DMS114 treated with DMSO at 0.1 percent for 48 hours (cell line): ENCODE measurements around the gene LELP1.

Source experiments
- DNase-seq: peaks from one replicate; lab custom pipeline; 2025; ENCODE audit not compliant: unreplicated experiment; lab: John Stamatoyannopoulos, UW

LELP1 gene

GRCh38 chr1:153228491-153228890, 25.3 kb downstream of the LELP1 start:
- no peak for DNase-seq

GRCh38 chr1:153229076-153229829, 26.0 kb downstream of the LELP1 start:
- peak; percentile 19 for DNase-seq

GRCh38 chr1:153231363-153231762, 28.1 kb downstream of the LELP1 start:
- no peak for DNase-seq

- DNase-seq = no peak
These were observed 28.6 kb downstream of the LELP1 start for GRCh38 chr1:153231785-153232184.

GRCh38 chr1:153232553-153232952, 29.3 kb downstream of the LELP1 start:
- DNase-seq = no peak

GRCh38 chr1:153233448-153233847, 30.2 kb downstream of the LELP1 start:
- no peak for DNase-seq

GRCh38 chr1:153238527-153238926, 35.3 kb downstream of the LELP1 start:
- DNase-seq = no peak

GRCh38 chr1:153242160-153242559, 38.9 kb downstream of the LELP1 start:
- no peak for DNase-seq

GRCh38 chr1:153245466-153245865, 42.2 kb downstream of the LELP1 start:
- DNase-seq = no peak

GRCh38 chr1:153246018-153246417, 42.8 kb downstream of the LELP1 start:
- no peak for DNase-seq

- no peak for DNase-seq
These were observed 43.6 kb downstream of the LELP1 start for GRCh38 chr1:153246825-153247224.

GRCh38 chr1:153248176-153248879, 45.1 kb downstream of the LELP1 start:
- no peak for DNase-seq

- no peak for DNase-seq
These were observed 46.9 kb downstream of the LELP1 start for GRCh38 chr1:153250166-153250565.

- no peak for DNase-seq
These were observed 47.9 kb downstream of the LELP1 start for GRCh38 chr1:153251087-153251486.

- DNase-seq = no peak
These were observed 48.3 kb downstream of the LELP1 start for GRCh38 chr1:153251562-153251961.

GRCh38 chr1:153251988-153252387, 48.8 kb downstream of the LELP1 start:
- DNase-seq = no peak

- no peak for DNase-seq
These were observed 49.8 kb downstream of the LELP1 start for GRCh38 chr1:153253076-153253475.

GRCh38 chr1:153253693-153254092, 50.5 kb downstream of the LELP1 start:
- no peak for DNase-seq
